GM06990 (cell line): ENCODE results near the gene DMC1.
"Not testable (repeated sequence)": the region's sequence is repeated elsewhere in the genome, so short reads cannot be mapped to it uniquely, and the experiment has no call there.

Experiments
- DNase-seq: peaks from one replicate; pipeline ENCODE4 v3.0.0-alpha.2; 2011; ENCODE audit not compliant: insufficient read length; ENCODE audit errors: extremely low read depth
- H3K27me3 ChIP-seq: replicated peaks from 2 replicates; pipeline ENCODE4 v1.6.0; 2011; ENCODE audit warnings: low read length; ENCODE audit not compliant: control insufficient read depth, insufficient read depth
- H3K36me3 ChIP-seq: 2 replicates; pipeline ENCODE4 v1.5.1; 2011; ENCODE audit warnings: low read length; ENCODE audit not compliant: control insufficient read depth, insufficient read depth
- H3K4me3 ChIP-seq: replicated peaks from 2 replicates; pipeline ENCODE4 v1.5.1; 2011; ENCODE audit warnings: low read depth, mild to moderate bottlenecking, control low read depth, low read length
- TF ChIP-seq, protein P1 (sequence below): IDR thresholded peaks from 2 replicates; pipeline ENCODE4 v1.5.1; 2011; ENCODE audit warnings: low read length, control low read depth, mild to moderate bottlenecking, inconsistent platforms; ENCODE audit not compliant: insufficient read depth, poor library complexity, severe bottlenecking

DMC1 gene

GRCh38 chr22:38602166-38602565, 32.2 kb upstream of the DMC1 start:
- DNase-seq = no peak
- Histone ChIP-seq H3K36me3 (no peaks in the 10 kb centered on the region), H3K4me3 (no peak overlapping the region), H3K27me3 (no peaks in the 10 kb centered on the region; the same call in 1 of the 2 replicates)
- TF ChIP-seq, protein P1, sequence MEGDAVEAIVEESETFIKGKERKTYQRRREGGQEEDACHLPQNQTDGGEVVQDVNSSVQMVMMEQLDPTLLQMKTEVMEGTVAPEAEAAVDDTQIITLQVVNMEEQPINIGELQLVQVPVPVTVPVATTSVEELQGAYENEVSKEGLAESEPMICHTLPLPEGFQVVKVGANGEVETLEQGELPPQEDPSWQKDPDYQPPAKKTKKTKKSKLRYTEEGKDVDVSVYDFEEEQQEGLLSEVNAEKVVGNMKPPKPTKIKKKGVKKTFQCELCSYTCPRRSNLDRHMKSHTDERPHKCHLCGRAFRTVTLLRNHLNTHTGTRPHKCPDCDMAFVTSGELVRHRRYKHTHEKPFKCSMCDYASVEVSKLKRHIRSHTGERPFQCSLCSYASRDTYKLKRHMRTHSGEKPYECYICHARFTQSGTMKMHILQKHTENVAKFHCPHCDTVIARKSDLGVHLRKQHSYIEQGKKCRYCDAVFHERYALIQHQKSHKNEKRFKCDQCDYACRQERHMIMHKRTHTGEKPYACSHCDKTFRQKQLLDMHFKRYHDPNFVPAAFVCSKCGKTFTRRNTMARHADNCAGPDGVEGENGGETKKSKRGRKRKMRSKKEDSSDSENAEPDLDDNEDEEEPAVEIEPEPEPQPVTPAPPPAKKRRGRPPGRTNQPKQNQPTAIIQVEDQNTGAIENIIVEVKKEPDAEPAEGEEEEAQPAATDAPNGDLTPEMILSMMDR = no peak

DNA sequence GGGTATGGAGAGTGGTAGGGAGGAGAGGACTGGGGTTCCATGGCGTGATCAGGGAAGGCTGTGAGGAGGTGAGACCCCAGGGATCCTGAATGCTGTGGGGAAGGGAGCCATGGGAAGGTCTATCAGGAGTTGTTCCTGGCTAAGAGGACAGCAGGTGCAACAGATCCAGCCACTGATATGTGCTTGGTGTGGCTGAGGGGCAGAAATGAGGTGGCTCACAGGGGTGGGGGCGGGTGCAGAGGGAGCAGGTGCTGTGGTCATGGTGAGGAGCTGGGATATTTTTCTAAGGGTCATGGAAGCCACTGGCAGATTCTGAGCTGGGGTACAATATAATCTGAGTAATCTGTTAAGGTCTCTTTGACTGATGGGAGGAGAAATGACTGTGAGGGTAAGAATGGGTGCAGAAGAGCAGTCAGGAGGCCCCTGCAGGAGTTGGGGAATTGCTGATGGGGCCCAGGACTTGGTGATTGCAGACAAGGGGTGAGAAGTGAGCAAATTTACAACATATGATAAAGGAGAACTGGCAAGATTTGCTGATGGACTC, 31.3 kb upstream of the DMC1 start:
- no peak for DNase-seq
- no peaks in the 10 kb centered on the region; the same call in 1 of the 2 replicates for H3K27me3 ChIP-seq
- TF ChIP-seq, protein P1 = no peak
- no peak overlapping the region for H3K4me3 ChIP-seq
- H3K36me3 ChIP-seq = no peaks in the 10 kb centered on the region

DNA sequence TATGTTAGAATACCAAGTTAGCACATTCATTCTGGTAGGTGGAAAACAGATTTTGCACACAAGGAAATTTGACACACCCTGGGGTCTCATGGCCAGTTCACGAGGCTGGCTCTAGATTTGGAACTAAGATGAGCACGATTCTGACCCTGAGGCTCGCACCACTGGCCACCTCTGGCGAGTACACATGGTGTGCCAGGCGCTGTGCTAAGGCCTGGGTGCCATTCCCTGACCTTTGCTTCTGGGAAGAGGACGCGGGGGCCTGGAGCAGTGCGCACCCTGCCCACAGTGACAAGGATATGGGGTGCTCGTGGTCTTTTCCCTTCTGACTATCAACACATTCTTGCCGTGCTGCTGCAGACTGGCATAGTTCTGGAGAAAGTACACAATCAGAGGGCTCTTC, 29.5 kb upstream of the DMC1 start:
- H3K4me3 ChIP-seq = no peak overlapping the region
- no peak for DNase-seq
- H3K36me3 ChIP-seq = no peaks in the 10 kb centered on the region
- TF ChIP-seq, protein P1 = no peak
- no peaks in the 10 kb centered on the region; the same call in 1 of the 2 replicates for H3K27me3 ChIP-seq

DNA sequence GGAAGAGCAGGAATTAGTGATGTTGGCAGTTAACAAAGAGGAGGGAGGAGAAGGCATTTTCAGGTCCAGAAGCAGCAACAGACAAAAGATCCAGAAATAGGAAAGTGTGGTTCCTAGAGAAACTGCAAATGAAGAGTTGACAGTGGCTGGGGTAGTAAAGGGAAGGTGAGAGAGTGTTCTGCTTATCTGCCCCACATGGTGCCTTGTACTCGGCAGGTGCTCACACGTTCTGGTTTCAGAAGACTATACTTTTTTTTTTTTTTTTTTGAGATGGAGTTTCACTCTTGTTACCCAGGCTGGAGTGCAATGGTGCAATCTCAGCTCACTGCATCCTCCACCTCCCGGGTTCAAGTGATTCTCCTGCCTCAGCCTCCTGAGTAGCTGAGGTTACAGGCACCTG, 12.9 kb upstream of the DMC1 start:
- not testable (repeated sequence) for H3K4me3 ChIP-seq, DNase-seq, H3K27me3 ChIP-seq, H3K36me3 ChIP-seq

GRCh38 chr22:38578505-38578904, 8.5 kb upstream of the DMC1 start:
- Histone ChIP-seq H3K36me3 (no peaks in the 10 kb centered on the region), H3K4me3 (no peak overlapping the region), H3K27me3 (no peaks in the 10 kb centered on the region)
- DNase-seq = no peak
- TF ChIP-seq, protein P1 = no peak

DNA sequence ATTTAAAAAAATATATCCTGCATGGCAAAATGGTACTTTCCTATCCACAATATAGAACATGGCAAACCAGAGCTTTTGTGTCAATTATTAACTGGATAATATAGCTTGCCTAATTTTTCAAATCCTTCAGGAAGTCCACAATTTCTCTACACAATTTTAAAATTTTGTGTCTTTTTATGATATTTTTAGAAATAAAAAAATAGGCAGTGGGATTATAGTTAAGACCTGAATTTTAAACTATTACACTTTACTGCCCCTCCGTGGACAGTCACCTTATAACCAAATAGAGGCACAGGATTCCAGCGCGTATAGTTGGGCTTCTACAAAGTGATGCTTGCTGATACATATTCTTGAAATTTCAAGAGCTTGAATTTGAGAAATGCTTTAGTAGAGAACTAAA, 2.1 kb upstream of the DMC1 start:
- no peaks in the 10 kb centered on the region for H3K27me3 ChIP-seq
- H3K4me3 ChIP-seq = no peak overlapping the region
- no peaks in the 10 kb centered on the region for H3K36me3 ChIP-seq
- peak; percentile 11 for DNase-seq
- TF ChIP-seq, protein P1 = peak; percentile 34
